ENCODE results near the gene TTC28. TPM values are rescaled to one million over a fixed set of nuclear protein-coding genes. Genes with fewer than 3 reads are reported as not detected.

The TTC28 gene
- total and polyA plus RNA-seq, 12 donors: 2.1 to 27.7 (median 20.4) TPM

GRCh38 chr22:28023774-28024173 lies 655.9 kb downstream of the TTC28 start:
- no peak overlapping the region for H3K4me3 ChIP-seq
- H3K27ac ChIP-seq: no peak overlapping the region
- 69 to 71% methylated on average over 5 of the region's 5 CpGs for WGBS, 2 donors
- H3K27me3 ChIP-seq: no peaks in the 10 kb centered on the region
- DNase-seq: no peak
- H3K36me3 ChIP-seq: peaks cover 0 to 17% (median 0%) of the 10 kb centered on the region in 9 donors
- no peaks in the 10 kb centered on the region for H3K9me3 ChIP-seq
- intact Hi-C loops (cut with DNase I): loop anchor here in 6 of 10 donors (5.0 to 10.0 kb wide), 6 partner anchors 91 to 1011 kb away; no protein-coding TSS in a partner anchor
- TF ChIP-seq, protein P1, sequence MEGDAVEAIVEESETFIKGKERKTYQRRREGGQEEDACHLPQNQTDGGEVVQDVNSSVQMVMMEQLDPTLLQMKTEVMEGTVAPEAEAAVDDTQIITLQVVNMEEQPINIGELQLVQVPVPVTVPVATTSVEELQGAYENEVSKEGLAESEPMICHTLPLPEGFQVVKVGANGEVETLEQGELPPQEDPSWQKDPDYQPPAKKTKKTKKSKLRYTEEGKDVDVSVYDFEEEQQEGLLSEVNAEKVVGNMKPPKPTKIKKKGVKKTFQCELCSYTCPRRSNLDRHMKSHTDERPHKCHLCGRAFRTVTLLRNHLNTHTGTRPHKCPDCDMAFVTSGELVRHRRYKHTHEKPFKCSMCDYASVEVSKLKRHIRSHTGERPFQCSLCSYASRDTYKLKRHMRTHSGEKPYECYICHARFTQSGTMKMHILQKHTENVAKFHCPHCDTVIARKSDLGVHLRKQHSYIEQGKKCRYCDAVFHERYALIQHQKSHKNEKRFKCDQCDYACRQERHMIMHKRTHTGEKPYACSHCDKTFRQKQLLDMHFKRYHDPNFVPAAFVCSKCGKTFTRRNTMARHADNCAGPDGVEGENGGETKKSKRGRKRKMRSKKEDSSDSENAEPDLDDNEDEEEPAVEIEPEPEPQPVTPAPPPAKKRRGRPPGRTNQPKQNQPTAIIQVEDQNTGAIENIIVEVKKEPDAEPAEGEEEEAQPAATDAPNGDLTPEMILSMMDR (IDR thresholded peaks at IDR 0.05): no peak
- H3K4me1 ChIP-seq: peaks cover 13 to 69% (median 38%) of the 10 kb centered on the region in 9 donors
- peak in 2 of 8 donors; percentile 26 to 37 for ATAC-seq

GRCh38 chr22:28023036-28023435 lies 656.6 kb downstream of the TTC28 start:
- Histone ChIP-seq H3K27ac (no peak overlapping the region), H3K4me3 (no peak overlapping the region), H3K9me3 (no peaks in the 10 kb centered on the region), H3K27me3 (no peaks in the 10 kb centered on the region), H3K4me1 (peaks cover 5 to 64% (median 31%) of the 10 kb centered on the region in 9 donors), H3K36me3 (peaks cover 0 to 10% (median 0%) of the 10 kb centered on the region in 9 donors)
- intact Hi-C loops (cut with DNase I): loop anchor here in 6 of 10 donors (5.0 to 10.0 kb wide), 6 partner anchors 92 to 1012 kb away; no protein-coding TSS in a partner anchor
- DNase-seq (peak in 1 of 2 donors; percentile 1), ATAC-seq (no peak)
- WGBS, 2 donors: 96 to 98% methylated on average over 5 of the region's 5 CpGs
- TF ChIP-seq, protein P1 (IDR thresholded peaks at IDR 0.05): no peak

DNA sequence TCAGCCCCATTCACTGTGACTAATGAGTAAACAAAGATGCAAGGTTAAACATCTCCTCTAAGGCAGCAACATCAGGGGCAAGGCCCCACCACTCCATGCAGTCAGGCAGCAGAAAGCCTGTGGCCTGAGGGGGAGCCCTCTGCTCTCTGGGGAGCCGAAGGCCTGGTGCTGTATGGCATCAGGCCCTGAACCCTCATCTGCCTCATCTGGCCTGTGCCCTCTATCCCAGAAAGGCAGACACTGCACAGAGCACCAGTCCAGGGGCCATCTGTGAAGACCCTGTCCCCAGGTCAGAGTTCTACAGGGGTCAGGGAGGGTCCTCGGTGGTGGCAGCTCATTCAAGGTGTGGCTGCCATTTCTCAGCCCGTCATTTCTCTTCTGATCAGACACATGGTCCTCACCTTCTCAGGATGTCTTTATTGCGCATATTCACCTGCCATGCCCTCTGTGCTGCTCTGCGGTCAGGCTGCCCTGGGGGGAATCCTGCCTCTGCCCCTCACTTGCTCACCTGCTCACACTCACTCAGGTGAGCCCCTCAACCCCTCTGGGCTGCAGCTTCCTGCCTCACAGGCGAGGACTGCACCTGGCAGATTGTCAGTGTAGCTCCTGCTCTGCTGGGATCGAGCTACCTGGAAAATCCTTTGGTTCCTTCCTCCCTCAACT lies 657.5 kb downstream of the TTC28 start:
- H3K36me3 ChIP-seq: peaks cover 0 to 9% (median 0%) of the 10 kb centered on the region in 9 donors
- no peaks in the 10 kb centered on the region for H3K9me3 ChIP-seq
- peaks cover 2 to 55% (median 25%) of the 10 kb centered on the region in 9 donors for H3K4me1 ChIP-seq
- TF ChIP-seq, protein P1 (IDR thresholded peaks at IDR 0.05): no peak
- no peak overlapping the region for H3K4me3 ChIP-seq
- H3K27me3 ChIP-seq: no peaks in the 10 kb centered on the region
- H3K27ac ChIP-seq: no peak overlapping the region
- intact Hi-C loops (cut with DNase I): loop anchor here in 9 of 10 donors (2.0 to 10.0 kb wide), 8 partner anchors 93 to 1013 kb away; no protein-coding TSS in a partner anchor
- no peak for ATAC-seq
- 92 to 96% methylated on average over 7 of the region's 7 CpGs for WGBS, 2 donors
- peak in 1 of 2 donors; percentile 2 for DNase-seq

- ATAC-seq (no peak), DNase-seq (peak in 1 of 2 donors; percentile 2)
- 91 to 92% methylated on average over 15 of the region's 15 CpGs for WGBS, 2 donors
- no peak overlapping the region for H3K27ac ChIP-seq
- peaks cover 5 to 55% (median 23%) of the 10 kb centered on the region in 9 donors for H3K4me1 ChIP-seq
- H3K27me3 ChIP-seq: no peaks in the 10 kb centered on the region
- H3K4me3 ChIP-seq: no peak overlapping the region
- TF ChIP-seq, protein P1 (IDR thresholded peaks at IDR 0.05): no peak
- intact Hi-C loops (cut with DNase I): loop anchor here in 9 of 10 donors (2.0 to 10.0 kb wide), 8 partner anchors 93 to 1013 kb away; no protein-coding TSS in a partner anchor
- H3K36me3 ChIP-seq: peaks cover 0 to 9% (median 0%) of the 10 kb centered on the region in 9 donors
- no peaks in the 10 kb centered on the region for H3K9me3 ChIP-seq
Measured at GRCh38 chr22:28021116-28021997, 658.3 kb downstream of the TTC28 start.
